ENCODE data around the gene EGLN2. TPM values are rescaled to one million over a fixed set of nuclear protein-coding genes. Genes with fewer than 3 reads are reported as not detected.

EGLN2 gene
- total RNA-seq: 10 to 100 TPM; 89.1 to 90.3 TPM

- Mint-ChIP-seq H3K36me3 (peaks cover 24% of the 10 kb centered on the region), H3K27me3 (no peaks in the 10 kb centered on the region), H3K9me3 (no peaks in the 10 kb centered on the region), H3K4me1 (ENCODE audit: low read depth) (peaks cover 54% of the 10 kb centered on the region), H3K27ac (peak within 1 kb of the TSS; percentile 93), H3K4me3 (peak within 1 kb of the TSS; percentile 92)
- POLR2A ChIA-PET: interaction anchor here (0.6 to 3.4 kb wide), 4 partner anchors 21 to 467 kb away, joined by 3 to 23 read pairs (median 7); partner anchors contain the start of genes ACTMAP and RAB4B
- CTCF ChIA-PET: interaction anchor here (1.4 to 1.8 kb wide), 5 partner anchors 8 to 46 kb away, joined by 3 to 32 read pairs (median 7); partner anchors contain the start of gene RAB4B
- intact Hi-C loops (cut with micrococcal nuclease): loop anchor here (1.0 kb wide), 3 partner anchors 21 to 83 kb away; partner anchors contain the start of genes COQ8B, RAB4B and SNRPA
- DNase-seq: peak; percentile 100
These were observed at the start of gene EGLN2 for GRCh38 chr19:40798683-40799557. Gene EGLN2 (plus strand): TSS chr19:40799191. CDS start chr19:40800573, 1,382 bp downstream.

GRCh38 chr19:40750058-40750873 is 48.7 kb upstream of the EGLN2 start, which contains the start of gene ACTMAP:
Gene ACTMAP (minus strand): TSS chr19:40750477. CDS start chr19:40749803, 674 bp downstream.
- H3K4me3 Mint-ChIP-seq: peak within 1 kb of the TSS; percentile 94
- CTCF ChIA-PET: interaction anchor here (0.7 to 2.7 kb wide), 7 partner anchors 28 to 116 kb away, joined by 3 to 13 read pairs (median 5); partner anchors contain the start of gene RAB4B

GRCh38 chr19:40750874-40751537 is 48.0 kb upstream of the EGLN2 start, which contains the start of gene SNRPA:
Gene SNRPA (plus strand): TSS chr19:40751203. CDS start chr19:40751409, 206 bp downstream.
- peaks cover 39% of the 10 kb centered on the region for H3K36me3 Mint-ChIP-seq
- H3K27me3 Mint-ChIP-seq: no peaks in the 10 kb centered on the region
- H3K27ac Mint-ChIP-seq: peak within 1 kb of the TSS; percentile 97
- H3K4me1 Mint-ChIP-seq (ENCODE audit: low read depth): peaks cover 39% of the 10 kb centered on the region
- ChIA-PET CTCF (interaction anchor here (0.7 to 2.7 kb wide), 6 partner anchors 27 to 117 kb away, joined by 3 to 13 read pairs (median 6); partner anchors contain the start of gene RAB4B), POLR2A (interaction anchor here (0.7 to 4.5 kb wide), 9 partner anchors 21 to 141 kb away, joined by 3 to 54 read pairs (median 7); partner anchors contain the start of genes COQ8B, EGLN2, ITPKC and RAB4B)
- no peaks in the 10 kb centered on the region for H3K9me3 Mint-ChIP-seq
- peak within 1 kb of the TSS; percentile 94 for H3K4me3 Mint-ChIP-seq
- intact Hi-C loops (cut with micrococcal nuclease): loop anchor here (1.0 to 10.0 kb wide), 9 partner anchors 27 to 794 kb away; partner anchors contain the start of genes BLVRB, COQ8B, NUMBL and RAB4B
- peak; percentile 98 for DNase-seq

More at GRCh38 chr19:40750058-40750873, 48.7 kb upstream of the EGLN2 start, which contains the start of gene ACTMAP:
- POLR2A ChIA-PET: interaction anchor here (0.8 to 4.5 kb wide), 8 partner anchors 21 to 613 kb away, joined by 4 to 54 read pairs (median 6); partner anchors contain the start of genes B9D2, COQ8B, EGLN2 and ITPKC
- Mint-ChIP-seq H3K27ac (peak within 1 kb of the TSS; percentile 97), H3K36me3 (peaks cover 31% of the 10 kb centered on the region), H3K9me3 (no peaks in the 10 kb centered on the region), H3K4me1 (ENCODE audit: low read depth) (peaks cover 32% of the 10 kb centered on the region), H3K27me3 (no peaks in the 10 kb centered on the region)
- peak; percentile 100 for DNase-seq
- intact Hi-C loops (cut with micrococcal nuclease): loop anchor here (1.0 to 10.0 kb wide), 8 partner anchors 28 to 795 kb away; partner anchors contain the start of genes BLVRB, COQ8B, NUMBL and RAB4B

GRCh38 chr19:40752257-40752781 is 46.7 kb upstream of the EGLN2 start:
- Mint-ChIP-seq H3K4me1 (ENCODE audit: low read depth) (peaks cover 52% of the 10 kb centered on the region), H3K36me3 (peaks cover 51% of the 10 kb centered on the region), H3K4me3 (peak overlapping the region; percentile 94), H3K9me3 (no peaks in the 10 kb centered on the region), H3K27ac (peak overlapping the region; percentile 97), H3K27me3 (no peaks in the 10 kb centered on the region)
- intact Hi-C loops (cut with micrococcal nuclease): loop anchor here (10.0 kb wide), 2 partner anchors 288 to 792 kb away; partner anchors contain the start of genes BLVRB and SPTBN4
- POLR2A ChIA-PET: interaction anchor here (0.6 to 4.5 kb wide), 13 partner anchors 12 to 147 kb away, joined by 3 to 54 read pairs (median 5); partner anchors contain the start of genes EGLN2, NUMBL and RAB4B
- CTCF ChIA-PET: interaction anchor here (0.8 to 6.8 kb wide), 5 partner anchors 19 to 89 kb away, joined by 4 to 58 read pairs (median 4); partner anchors contain the start of gene RAB4B
- DNase-seq: peak; percentile 65

GRCh38 chr19:40754611-40755247 is 44.3 kb upstream of the EGLN2 start:
- intact Hi-C loops (cut with micrococcal nuclease): loop anchor here (1.0 to 10.0 kb wide), 3 partner anchors 23 to 790 kb away; partner anchors contain the start of genes BLVRB and SPTBN4
- Mint-ChIP-seq H3K4me1 (ENCODE audit: low read depth) (peaks cover 49% of the 10 kb centered on the region), H3K9me3 (no peaks in the 10 kb centered on the region), H3K27me3 (no peaks in the 10 kb centered on the region), H3K4me3 (peak overlapping the region; percentile 86), H3K27ac (peak overlapping the region; percentile 97), H3K36me3 (peaks cover 65% of the 10 kb centered on the region)
- POLR2A ChIA-PET: interaction anchor here (0.6 to 3.8 kb wide), 6 partner anchors 12 to 139 kb away, joined by 3 to 31 read pairs (median 4); partner anchors contain the start of genes ITPKC and RAB4B
- peak; percentile 88 for DNase-seq
- CTCF ChIA-PET: interaction anchor here (1.1 to 6.8 kb wide), 4 partner anchors 23 to 91 kb away, joined by 5 to 58 read pairs (median 21); partner anchors contain the start of genes COQ8B, ITPKC and RAB4B

DNA sequence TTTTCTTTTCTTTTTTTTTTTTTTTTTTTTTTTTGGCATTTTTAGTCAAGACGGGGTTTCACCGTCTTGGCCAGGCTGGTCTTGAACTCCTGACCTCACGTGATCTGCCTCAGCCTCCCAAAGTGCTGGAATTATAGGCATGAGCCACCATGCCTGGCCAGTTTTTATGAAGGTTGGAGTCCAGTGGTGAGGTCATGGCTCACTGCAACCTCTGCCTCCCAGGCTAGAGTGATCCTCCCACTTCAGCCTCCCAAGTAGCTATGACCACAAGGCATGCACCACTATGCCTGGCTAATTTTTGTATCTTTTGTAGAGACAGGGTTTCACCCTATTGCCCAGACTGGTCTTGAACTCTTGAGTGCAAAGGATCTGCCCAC is 43.8 kb upstream of the EGLN2 start:
- ChIA-PET CTCF (interaction anchor here (1.1 to 6.8 kb wide), 4 partner anchors 23 to 92 kb away, joined by 5 to 58 read pairs (median 21); partner anchors contain the start of genes COQ8B, ITPKC and RAB4B), POLR2A (interaction anchor here (0.6 to 3.8 kb wide), 5 partner anchors 11 to 140 kb away, joined by 3 to 31 read pairs (median 5); partner anchors contain the start of genes ITPKC and RAB4B)
- DNase-seq: no peak
- Mint-ChIP-seq H3K4me1 (ENCODE audit: low read depth) (peaks cover 47% of the 10 kb centered on the region), H3K9me3 (no peaks in the 10 kb centered on the region), H3K27me3 (no peaks in the 10 kb centered on the region), H3K36me3 (peaks cover 68% of the 10 kb centered on the region), H3K4me3 (peak overlapping the region; percentile 86), H3K27ac (peak overlapping the region; percentile 97)
- intact Hi-C loops (cut with micrococcal nuclease): loop anchor here (1.0 to 10.0 kb wide), 3 partner anchors 22 to 790 kb away; partner anchors contain the start of genes BLVRB and SPTBN4

GRCh38 chr19:40755791-40756190 is 43.2 kb upstream of the EGLN2 start:
- intact Hi-C loops (cut with micrococcal nuclease): loop anchor here (1.0 to 10.0 kb wide), 3 partner anchors 22 to 789 kb away; partner anchors contain the start of genes BLVRB and SPTBN4
- no peaks in the 10 kb centered on the region for H3K27me3 Mint-ChIP-seq
- peaks cover 73% of the 10 kb centered on the region for H3K36me3 Mint-ChIP-seq
- peak overlapping the region; percentile 86 for H3K4me3 Mint-ChIP-seq
- H3K9me3 Mint-ChIP-seq: no peaks in the 10 kb centered on the region
- POLR2A ChIA-PET: interaction anchor here (0.7 to 3.8 kb wide), 4 partner anchors 10 to 538 kb away, joined by 3 to 31 read pairs (median 10); partner anchors contain the start of gene RAB4B
- peak overlapping the region; percentile 97 for H3K27ac Mint-ChIP-seq
- peaks cover 51% of the 10 kb centered on the region for H3K4me1 Mint-ChIP-seq (ENCODE audit: low read depth)
- no peak for DNase-seq
- CTCF ChIA-PET: interaction anchor here (1.1 to 6.8 kb wide), 5 partner anchors 11 to 92 kb away, joined by 4 to 58 read pairs (median 5); partner anchors contain the start of genes COQ8B, ITPKC and RAB4B

GRCh38 chr19:40756502-40757110 is 42.4 kb upstream of the EGLN2 start:
- no peaks in the 10 kb centered on the region for H3K9me3 Mint-ChIP-seq
- DNase-seq: peak; percentile 84
- no peaks in the 10 kb centered on the region for H3K27me3 Mint-ChIP-seq
- peaks cover 72% of the 10 kb centered on the region for H3K36me3 Mint-ChIP-seq
- peak overlapping the region; percentile 97 for H3K27ac Mint-ChIP-seq
- H3K4me1 Mint-ChIP-seq (ENCODE audit: low read depth): peaks cover 53% of the 10 kb centered on the region
- ChIA-PET CTCF (interaction anchor here (1.0 to 6.8 kb wide), 5 partner anchors 12 to 93 kb away, joined by 3 to 58 read pairs (median 5); partner anchors contain the start of genes ITPKC and RAB4B), POLR2A (interaction anchor here (0.6 to 3.8 kb wide), 5 partner anchors 9 to 55 kb away, joined by 3 to 31 read pairs (median 5); partner anchors contain the start of gene RAB4B)
- H3K4me3 Mint-ChIP-seq: peak overlapping the region; percentile 86
- intact Hi-C loops (cut with micrococcal nuclease): loop anchor here (10.0 kb wide), 2 partner anchors 292 to 788 kb away; partner anchors contain the start of genes BLVRB and SPTBN4

DNA sequence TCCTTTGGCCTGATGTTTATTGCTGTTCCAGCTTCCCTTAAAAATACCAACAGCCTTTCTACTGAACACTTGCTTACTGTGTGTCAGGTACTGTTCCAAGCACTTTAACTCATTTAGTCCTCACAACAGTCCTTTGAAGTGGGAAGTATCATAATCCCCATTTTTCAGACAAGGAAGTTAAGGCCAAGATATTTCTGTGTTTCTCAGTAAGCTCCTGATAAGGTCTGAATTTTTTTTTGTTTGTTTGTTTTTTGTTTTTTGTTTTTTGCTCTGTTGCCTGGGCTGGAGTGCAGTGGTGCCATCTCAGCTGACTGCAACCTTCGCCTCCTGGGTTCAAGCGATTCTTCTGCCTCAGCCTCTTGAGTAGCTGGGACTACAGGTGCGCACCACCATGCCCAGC is 40.5 kb upstream of the EGLN2 start:
- intact Hi-C loops (cut with micrococcal nuclease): loop anchor here (10.0 kb wide), 2 partner anchors 294 to 786 kb away; partner anchors contain the start of genes BLVRB and SPTBN4
- Mint-ChIP-seq H3K27me3 (no peaks in the 10 kb centered on the region), H3K27ac (peak overlapping the region; percentile 58), H3K4me1 (ENCODE audit: low read depth) (peaks cover 62% of the 10 kb centered on the region), H3K4me3 (no peak overlapping the region), H3K9me3 (no peaks in the 10 kb centered on the region), H3K36me3 (peaks cover 75% of the 10 kb centered on the region)
- CTCF ChIA-PET: interaction anchor here (0.9 to 6.8 kb wide), 4 partner anchors 20 to 124 kb away, joined by 3 to 37 read pairs (median 3); partner anchors contain the start of gene RAB4B
- POLR2A ChIA-PET: no interaction called here
- DNase-seq: no peak

All from activated CD4-positive, alpha-beta memory T cell treated with anti-CD3 and anti-CD28 coated beads for 36 hours (primary cell).